ENCODE measurements around the gene C9orf72.

GRCh38 chr9:27536168-27536567 is 37.1 kb downstream of the C9orf72 start:
- TF ChIP-seq, protein P1, sequence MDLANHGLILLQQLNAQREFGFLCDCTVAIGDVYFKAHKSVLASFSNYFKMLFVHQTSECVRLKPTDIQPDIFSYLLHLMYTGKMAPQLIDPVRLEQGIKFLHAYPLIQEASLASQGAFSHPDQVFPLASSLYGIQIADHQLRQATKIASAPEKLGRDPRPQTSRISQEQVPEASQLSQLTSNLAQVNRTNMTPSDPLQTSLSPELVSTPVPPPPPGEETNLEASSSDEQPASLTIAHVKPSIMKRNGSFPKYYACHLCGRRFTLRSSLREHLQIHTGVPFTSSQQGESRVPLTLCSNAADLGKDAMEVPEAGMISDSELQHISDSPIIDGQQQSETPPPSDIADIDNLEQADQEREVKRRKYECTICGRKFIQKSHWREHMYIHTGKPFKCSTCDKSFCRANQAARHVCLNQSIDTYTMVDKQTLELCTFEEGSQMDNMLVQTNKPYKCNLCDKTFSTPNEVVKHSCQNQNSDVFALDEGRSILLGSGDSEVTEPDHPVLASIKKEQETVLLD (IDR thresholded peaks at IDR 0.05): no peak
- TF ChIP-seq MYC (IDR thresholded peaks at IDR 0.05; ENCODE audit: low read depth, low read length) (no peak), MYC (CRISPR knock-in tag; IDR thresholded peaks at IDR 0.05; ENCODE audit: borderline replicate concordance, low read depth) (no peak), NR3C1 (CRISPR knock-in tag; IDR thresholded peaks at IDR 0.05) (no peak)

Data from K562 (cell line).